Spleen (tissue), 7 donors: ENCODE results near the gene SLC41A1.

ENCODE experiments used
- CTCF ChIP-seq, 11 experiments: fragments of 200-600 bp in 7 of 11; fragments of 450-650 bp in 4 of 11; sonication (generic) in 4 of 11; IDR thresholded peaks in 8 of 11; conservative IDR thresholded peaks in 3 of 11; 1 replicate in 7 of 11; 2 replicates in 4 of 11; pipeline versions ENCODE4 v1.4.0 to v1.8.0; 2016 to 2021; ENCODE audit warnings: antibody characterized with exemption in 11 of 11, inconsistent platforms in 4 of 11, mild to moderate bottlenecking in 1 of 11
- POLR2A ChIP-seq, 3 donors: fragments of 450-650 bp; IDR thresholded peaks; one replicate each; pipeline ENCODE4 v1.5.1; 2017; ENCODE audit warnings: antibody characterized with exemption in 3 of 3, mild to moderate bottlenecking in 1 of 3
- donor health status: DM: no; HTN: no; CAD: no; lungs with moderate emphysema.
- donor health status: DM: no; HTN: no; CAD: no.
- donor health status: DM: no; HTN: no; CAD: no.

- TF ChIP-seq CTCF (IDR thresholded peaks at IDR 0.05 in 8 of 11, conservative IDR thresholded peaks at IDR 0.05 in 3 of 11) (no peak), POLR2A (IDR thresholded peaks at IDR 0.05) (no peak)
Measured at GRCh38 chr1:205743977-205744376, 69.0 kb downstream of the SLC41A1 start.
